Lower lobe of right lung (tissue), 2 donors: Measurements from ENCODE around the gene ABCE1. TPM values are rescaled to one million over a fixed set of nuclear protein-coding genes. Genes with fewer than 3 reads are reported as not detected.
A peak's percentile ranks its signal among the peaks of the same experiment; 100 is the strongest.
"Not testable (repeated sequence)": the region's sequence is repeated elsewhere in the genome, so short reads cannot be mapped to it uniquely, and the experiment has no call there.

ENCODE experiments used
- ATAC-seq, 2 donors: fragments of 200-7000 bp; cut with Tn5 transposase; one replicate each; pipeline ENCODE4 v1.9.1; 2020 to 2022; ENCODE audit warnings: mild to moderate bottlenecking in 2 of 2, moderate library complexity in 2 of 2
- DNase-seq: peaks from one replicate; pipeline ENCODE4 v3.0.0-alpha.2; 2020
- H3K27ac ChIP-seq: fragments of 200-600 bp; one replicate; pipeline ENCODE4 v1.8.0; 2022
- H3K27me3 ChIP-seq: fragments of 200-600 bp; one replicate; pipeline ENCODE4 v1.8.0; 2022; ENCODE audit warnings: low read depth
- H3K36me3 ChIP-seq: fragments of 200-600 bp; one replicate; pipeline ENCODE4 v1.8.0; 2022; ENCODE audit warnings: mild to moderate bottlenecking
- H3K4me1 ChIP-seq: fragments of 200-600 bp; one replicate; pipeline ENCODE4 v1.8.0; 2022
- H3K4me3 ChIP-seq: fragments of 200-600 bp; one replicate; pipeline ENCODE4 v1.8.0; 2022; ENCODE audit warnings: mild to moderate bottlenecking
- H3K9me3 ChIP-seq: fragments of 200-600 bp; one replicate; pipeline ENCODE4 v1.8.0; 2022
- intact Hi-C: fragments of 100-400 bp; cut with DNase I; formaldehyde crosslinking; loops from one replicate; pipeline ENCODE4 v1.11.0; 2022
- total RNA-seq: library from RNA; stranded (reverse); fragmentation: NEBNext Ultra II Directional; extraction: Animal tissue kit (Norgen Biotek cat#: 25700); gene quantifications from one replicate; pipeline ENCODE4 v1.2.1, GENCODE V29; 2021
- TF ChIP-seq, protein P1 (sequence below): fragments of 200-600 bp; IDR thresholded peaks from one replicate; pipeline ENCODE4 v1.8.0; 2022; ENCODE audit warnings: antibody characterized with exemption, mild to moderate bottlenecking
- donor health status: DM: no; HTN: yes; CAD: no; lungs with severe emphysema.

ABCE1 gene
- total RNA-seq, 1 donor from 2014 or later: 35.5 TPM

DNA sequence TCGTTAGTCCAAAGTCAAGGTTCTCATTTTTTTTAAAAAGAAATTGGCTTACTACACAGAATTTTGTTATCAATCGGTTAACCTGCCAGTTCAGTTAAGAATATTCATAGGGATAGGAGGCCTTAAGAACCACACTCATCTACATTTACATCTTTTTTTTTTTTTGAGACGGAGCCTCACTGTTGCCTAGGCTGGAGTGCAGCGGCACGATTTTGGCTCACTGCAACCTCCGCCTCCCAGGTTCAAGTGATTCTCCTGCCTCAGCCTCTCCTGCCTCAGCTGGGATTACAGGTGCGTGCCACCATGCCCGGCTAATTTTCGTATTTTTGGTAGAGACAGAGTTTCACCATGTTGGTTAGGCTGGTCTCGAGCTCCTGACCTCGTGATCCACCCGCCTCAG, 33.7 kb downstream of the ABCE1 start:
- H3K27ac ChIP-seq: peak overlapping the region; percentile 7
- no peak overlapping the region for H3K4me3 ChIP-seq
- no peaks in the 10 kb centered on the region for H3K9me3 ChIP-seq
- peaks cover 29% of the 10 kb centered on the region for H3K36me3 ChIP-seq
- H3K4me1 ChIP-seq: peaks cover 30% of the 10 kb centered on the region
- ATAC-seq (no peak), DNase-seq (no peak)
- TF ChIP-seq, protein P1, sequence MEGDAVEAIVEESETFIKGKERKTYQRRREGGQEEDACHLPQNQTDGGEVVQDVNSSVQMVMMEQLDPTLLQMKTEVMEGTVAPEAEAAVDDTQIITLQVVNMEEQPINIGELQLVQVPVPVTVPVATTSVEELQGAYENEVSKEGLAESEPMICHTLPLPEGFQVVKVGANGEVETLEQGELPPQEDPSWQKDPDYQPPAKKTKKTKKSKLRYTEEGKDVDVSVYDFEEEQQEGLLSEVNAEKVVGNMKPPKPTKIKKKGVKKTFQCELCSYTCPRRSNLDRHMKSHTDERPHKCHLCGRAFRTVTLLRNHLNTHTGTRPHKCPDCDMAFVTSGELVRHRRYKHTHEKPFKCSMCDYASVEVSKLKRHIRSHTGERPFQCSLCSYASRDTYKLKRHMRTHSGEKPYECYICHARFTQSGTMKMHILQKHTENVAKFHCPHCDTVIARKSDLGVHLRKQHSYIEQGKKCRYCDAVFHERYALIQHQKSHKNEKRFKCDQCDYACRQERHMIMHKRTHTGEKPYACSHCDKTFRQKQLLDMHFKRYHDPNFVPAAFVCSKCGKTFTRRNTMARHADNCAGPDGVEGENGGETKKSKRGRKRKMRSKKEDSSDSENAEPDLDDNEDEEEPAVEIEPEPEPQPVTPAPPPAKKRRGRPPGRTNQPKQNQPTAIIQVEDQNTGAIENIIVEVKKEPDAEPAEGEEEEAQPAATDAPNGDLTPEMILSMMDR: no peak
- intact Hi-C loops: no loop called here
- no peaks in the 10 kb centered on the region for H3K27me3 ChIP-seq

DNA sequence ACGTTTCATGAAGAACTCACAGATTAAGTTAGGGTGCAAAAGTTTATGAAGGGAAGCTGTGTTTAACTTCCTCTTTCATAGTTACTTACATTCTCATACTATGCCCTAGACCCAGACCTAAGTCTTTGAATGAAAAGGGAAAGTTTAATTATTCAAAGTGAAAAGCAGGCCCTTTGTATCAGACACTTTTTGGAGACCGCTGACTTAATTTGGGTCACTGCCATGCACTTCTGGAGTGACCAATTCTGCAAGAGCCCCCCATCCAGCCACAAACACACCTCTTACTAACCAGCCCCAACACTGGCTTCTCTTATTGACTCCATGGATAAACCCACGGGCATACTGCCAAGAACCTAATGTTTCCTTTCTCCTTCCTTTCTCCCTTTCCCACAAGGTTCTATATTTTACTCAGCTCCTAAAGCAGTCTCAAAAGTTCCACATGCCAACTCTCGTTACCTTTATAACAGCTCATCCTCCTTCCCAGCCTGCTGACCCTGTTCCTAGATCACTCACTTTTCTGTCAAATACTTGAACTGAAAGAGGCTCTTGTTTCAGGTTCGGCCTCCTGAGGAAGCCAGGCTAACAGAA, 34.5 kb downstream of the ABCE1 start:
- no peak for DNase-seq
- intact Hi-C loops: no loop called here
- TF ChIP-seq, protein P1: no peak
- Histone ChIP-seq H3K27ac (no peak overlapping the region), H3K4me1 (peaks cover 30% of the 10 kb centered on the region), H3K27me3 (no peaks in the 10 kb centered on the region), H3K36me3 (peaks cover 28% of the 10 kb centered on the region), H3K9me3 (no peaks in the 10 kb centered on the region), H3K4me3 (no peak overlapping the region)
- peak in 1 of 2 donors; percentile 21 for ATAC-seq

DNA sequence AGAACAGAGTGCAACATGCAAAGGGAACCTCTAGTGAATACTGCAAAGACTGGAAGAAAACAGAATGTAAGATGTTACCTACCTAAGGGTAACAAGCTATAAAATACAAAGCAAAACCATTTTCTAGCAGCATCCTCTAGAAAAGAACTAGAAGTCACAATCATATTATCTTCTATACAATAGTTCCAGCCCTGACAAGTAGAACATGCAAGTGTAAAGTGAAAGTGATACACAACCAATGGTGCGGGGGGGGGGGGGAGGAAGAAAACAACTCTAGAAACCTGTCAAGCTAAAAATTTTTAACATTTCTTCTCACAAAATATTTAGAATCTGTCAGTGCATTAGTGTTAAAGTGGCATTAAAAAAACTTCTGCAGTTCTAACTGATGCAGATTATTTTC, 38.1 kb downstream of the ABCE1 start:
- intact Hi-C loops, H3K9me3 ChIP-seq, ATAC-seq, H3K4me3 ChIP-seq, H3K27ac ChIP-seq, DNase-seq, H3K27me3 ChIP-seq: not testable (repeated sequence)
- peaks cover 49% of the 10 kb centered on the region for H3K36me3 ChIP-seq
- H3K4me1 ChIP-seq: peaks cover 24% of the 10 kb centered on the region

DNA sequence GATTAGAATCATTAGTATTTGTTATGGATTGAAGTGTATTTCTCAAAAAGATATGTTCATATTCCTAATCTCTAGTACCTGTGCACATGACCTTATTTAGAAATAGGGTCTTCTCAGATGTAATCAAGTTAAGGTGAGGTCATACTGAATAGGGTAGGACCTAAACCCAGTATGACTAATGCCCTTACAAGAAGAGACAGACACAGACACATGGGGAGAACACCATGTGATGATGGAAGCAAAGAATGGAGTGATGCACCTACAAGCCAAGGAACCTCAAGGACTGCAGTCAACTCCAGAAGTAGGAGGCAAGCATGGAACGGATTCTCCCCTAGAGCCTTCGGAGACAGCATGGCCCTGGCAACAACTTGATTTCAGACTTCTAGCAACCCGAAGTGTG, 50.9 kb downstream of the ABCE1 start:
- no peaks in the 10 kb centered on the region for H3K27me3 ChIP-seq
- no peak overlapping the region for H3K27ac ChIP-seq
- intact Hi-C loops: no loop called here
- DNase-seq (no peak), ATAC-seq (no peak)
- H3K9me3 ChIP-seq: no peaks in the 10 kb centered on the region
- no peaks in the 10 kb centered on the region for H3K4me1 ChIP-seq
- H3K36me3 ChIP-seq: peaks cover 100% of the 10 kb centered on the region
- TF ChIP-seq, protein P1: no peak
- no peak overlapping the region for H3K4me3 ChIP-seq

DNA sequence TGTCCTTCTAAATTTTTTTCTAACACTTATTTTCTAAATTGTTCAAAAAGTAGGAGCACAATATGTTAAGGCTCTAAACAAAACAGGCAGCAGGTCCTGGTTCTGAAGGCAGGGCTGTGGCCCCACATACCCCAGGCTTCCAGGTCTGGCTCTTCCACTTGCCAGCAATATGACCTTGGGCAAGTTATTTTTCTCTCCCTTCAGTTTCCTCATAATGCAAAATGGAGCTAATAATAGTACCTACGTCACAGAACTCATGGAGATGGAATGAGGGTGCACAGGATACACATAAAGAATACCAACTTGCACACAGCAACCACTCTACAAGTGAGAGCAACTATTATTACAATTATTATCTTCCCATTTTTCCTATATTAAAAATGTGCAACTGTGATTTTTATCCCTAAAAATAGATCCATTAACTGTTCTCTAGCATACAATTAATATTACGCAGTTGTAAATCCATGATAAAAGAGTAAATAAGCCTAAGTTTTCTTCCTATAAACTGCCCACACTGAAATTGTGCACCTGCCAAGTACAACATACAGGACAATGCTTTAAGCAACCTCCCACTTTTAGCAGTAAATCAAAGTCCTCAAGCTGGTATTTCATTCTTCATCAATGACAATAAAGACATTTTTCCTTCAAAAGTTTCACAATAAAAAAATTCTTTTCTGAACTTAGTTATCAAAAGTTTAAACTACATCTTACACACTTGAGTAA, 55.2 kb downstream of the ABCE1 start:
- H3K9me3 ChIP-seq: no peaks in the 10 kb centered on the region
- no peak overlapping the region for H3K27ac ChIP-seq
- DNase-seq (no peak), ATAC-seq (no peak)
- H3K27me3 ChIP-seq: no peaks in the 10 kb centered on the region
- H3K36me3 ChIP-seq: peaks cover 100% of the 10 kb centered on the region
- no peak overlapping the region for H3K4me3 ChIP-seq
- TF ChIP-seq, protein P1: no peak
- no peaks in the 10 kb centered on the region for H3K4me1 ChIP-seq
- intact Hi-C loops: no loop called here

DNA sequence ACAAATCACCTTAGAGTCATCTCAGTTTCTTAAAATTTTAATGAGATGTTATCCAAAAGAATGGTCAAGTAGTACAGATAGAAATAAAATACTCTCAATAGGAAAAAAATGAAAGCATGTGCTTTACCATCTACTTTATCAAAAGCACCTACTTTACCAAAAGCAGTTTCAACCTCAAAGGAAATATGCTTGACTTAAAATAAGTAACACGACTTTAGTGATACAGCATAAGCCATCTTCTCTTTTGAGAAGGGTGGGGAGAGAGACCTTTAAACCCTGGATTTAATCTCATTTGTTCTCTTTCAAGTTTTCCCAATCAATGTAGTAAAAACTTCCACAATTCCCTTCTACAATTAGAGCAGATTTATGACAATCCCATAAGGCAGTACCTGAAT, 55.8 kb downstream of the ABCE1 start:
- intact Hi-C loops: no loop called here
- Histone ChIP-seq H3K9me3 (no peaks in the 10 kb centered on the region), H3K36me3 (peaks cover 100% of the 10 kb centered on the region), H3K4me3 (no peak overlapping the region), H3K4me1 (no peaks in the 10 kb centered on the region), H3K27ac (no peak overlapping the region), H3K27me3 (no peaks in the 10 kb centered on the region)
- TF ChIP-seq, protein P1: no peak
- DNase-seq (no peak), ATAC-seq (no peak)
